SK-N-DZ (cell line): ENCODE results near the gene YIPF3.
A peak's percentile ranks its signal among the peaks of the same experiment; 100 is the strongest.
"Not testable (repeated sequence)": the region's sequence is repeated elsewhere in the genome, so short reads cannot be mapped to it uniquely, and the experiment has no call there.

ENCODE experiments used
- DNase-seq: peaks from one replicate; pipeline ENCODE4 v3.0.0-alpha.2; 2015; ENCODE audit warnings: low spot score

YIPF3 gene

GRCh38 chr6:43509984-43510826 lies 6.5 kb downstream of the YIPF3 start, which contains the start of gene LRRC73:
LRRC73 (minus strand) TSS chr6:43510346; CDS start chr6:43509785, 561 bp downstream.
- DNase-seq = peak; percentile 72

GRCh38 chr6:43509142-43509983 lies 7.4 kb downstream of the YIPF3 start:
- DNase-seq = no peak

GRCh38 chr6:43508481-43509141 lies 8.1 kb downstream of the YIPF3 start:
- no peak for DNase-seq

- DNase-seq = peak; percentile 79
Measured at GRCh38 chr6:43506667-43507471, 9.9 kb downstream of the YIPF3 start.

GRCh38 chr6:43506171-43506570 lies 10.6 kb downstream of the YIPF3 start:
- no peak for DNase-seq

GRCh38 chr6:43505718-43506117 lies 11.0 kb downstream of the YIPF3 start:
- DNase-seq = no peak

- no peak for DNase-seq
Measured at GRCh38 chr6:43504756-43505593, 11.8 kb downstream of the YIPF3 start.

GRCh38 chr6:43503443-43503842 lies 13.3 kb downstream of the YIPF3 start:
- DNase-seq = no peak

- no peak for DNase-seq
Measured at GRCh38 chr6:43502666-43503065, 14.1 kb downstream of the YIPF3 start.

GRCh38 chr6:43500921-43501320 lies 15.8 kb downstream of the YIPF3 start:
- no peak for DNase-seq

GRCh38 chr6:43499028-43499815 lies 17.5 kb downstream of the YIPF3 start:
- DNase-seq = no peak

- DNase-seq = not testable (repeated sequence)
Measured at GRCh38 chr6:43498291-43498690, 18.4 kb downstream of the YIPF3 start.

GRCh38 chr6:43497689-43498088 lies 19.0 kb downstream of the YIPF3 start:
- no peak for DNase-seq

GRCh38 chr6:43497129-43497396 lies 19.7 kb downstream of the YIPF3 start:
- DNase-seq = no peak

- no peak for DNase-seq
Measured at GRCh38 chr6:43496370-43497128, 20.2 kb downstream of the YIPF3 start.

- DNase-seq = no peak
Measured at GRCh38 chr6:43495409-43495941, 21.3 kb downstream of the YIPF3 start.

- no peak for DNase-seq
Measured at GRCh38 chr6:43494766-43495165, 22.0 kb downstream of the YIPF3 start.

GRCh38 chr6:43494321-43494720 lies 22.4 kb downstream of the YIPF3 start:
- no peak for DNase-seq

GRCh38 chr6:43493833-43494232 lies 22.9 kb downstream of the YIPF3 start:
- DNase-seq = no peak
